Stimulated activated effector memory CD8-positive, alpha-beta T cell treated with anti-CD3 and anti-CD28 coated beads, Interleukin-12 subunit alpha, Interleukin-12 subunit beta, amount 100 ng/mL, for 72 hours (primary cell): ENCODE results near the gene CTSW.

Source experiments
- ATAC-seq: fragments of 150-1000 bp; cut with Tn5 transposase; 2 replicates; pipeline ENCODE4 v1.10.0; 2021
- DNase-seq, 2 donors: peaks; one replicate each; pipeline ENCODE4 v3.0.0; 2021 to 2022; ENCODE audit warnings: low spot score in 2 of 2
- H3K27ac Mint-ChIP-seq: one replicate; pipeline ENCODE4 v1.8.0; 2022; ENCODE audit warnings: mild to moderate bottlenecking, mixed read lengths
- H3K36me3 Mint-ChIP-seq: one replicate; pipeline ENCODE4 v1.8.0; 2022; ENCODE audit warnings: mild to moderate bottlenecking, mixed read lengths
- H3K4me1 Mint-ChIP-seq: one replicate; pipeline ENCODE4 v1.8.0; 2022; ENCODE audit warnings: mixed read lengths
- H3K4me3 Mint-ChIP-seq: one replicate; pipeline ENCODE4 v1.8.0; 2022; ENCODE audit warnings: mild to moderate bottlenecking, mixed read lengths
- H3K9me3 Mint-ChIP-seq: one replicate; pipeline ENCODE4 v1.8.0; 2022; ENCODE audit warnings: mixed read lengths

The CTSW gene

GRCh38 chr11:65898656-65899355 is 19.2 kb downstream of the CTSW start:
- Mint-ChIP-seq H3K4me3 (peak overlapping the region; percentile 84), H3K27ac (peak overlapping the region; percentile 92), H3K9me3 (no peaks in the 10 kb centered on the region), H3K36me3 (peaks cover 76% of the 10 kb centered on the region), H3K4me1 (peaks cover 62% of the 10 kb centered on the region)
- DNase-seq (no peak), ATAC-seq (no peak)

DNA sequence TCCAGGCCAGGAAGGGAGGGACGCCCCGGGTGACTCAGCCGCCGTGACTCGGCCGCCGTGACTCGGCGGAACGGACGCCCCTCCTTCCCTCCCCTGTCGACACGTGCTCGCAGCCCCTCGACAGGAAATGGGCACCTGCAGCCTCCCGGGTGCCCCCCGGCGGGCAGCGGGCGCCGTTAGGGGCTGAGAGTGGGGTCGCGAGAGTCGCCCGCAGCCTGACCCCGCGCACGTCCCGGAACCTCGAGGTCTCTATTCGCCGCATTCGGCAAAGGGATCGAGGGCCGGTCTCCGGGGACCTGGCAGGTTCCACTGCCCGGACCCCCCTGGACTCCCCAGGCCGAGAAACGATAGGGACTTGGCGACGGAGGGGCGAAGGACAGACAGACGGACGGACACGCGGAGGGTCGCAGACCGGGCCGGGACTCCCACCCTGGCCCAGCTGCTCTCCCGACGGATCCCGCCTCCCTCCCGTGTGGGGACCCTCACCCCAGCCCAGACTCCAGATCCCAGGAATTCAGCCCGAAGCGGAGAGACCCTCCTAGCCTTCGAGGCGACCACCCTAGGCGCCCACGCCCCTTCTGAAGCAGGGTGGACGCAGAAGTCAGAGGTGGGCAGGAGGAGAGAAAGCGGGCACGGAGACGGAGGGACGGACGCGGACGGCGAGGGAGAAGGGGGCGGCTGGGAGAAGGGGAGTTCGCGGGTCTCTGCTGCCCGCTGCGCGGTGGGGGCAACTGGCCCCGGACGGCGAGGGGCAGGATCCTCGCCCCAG is 19.9 kb downstream of the CTSW start:
- Mint-ChIP-seq H3K4me1 (peaks cover 55% of the 10 kb centered on the region), H3K4me3 (peak overlapping the region; percentile 84), H3K9me3 (no peaks in the 10 kb centered on the region), H3K27ac (peak overlapping the region; percentile 92), H3K36me3 (peaks cover 68% of the 10 kb centered on the region)
- ATAC-seq (peak; percentile 50), DNase-seq (peak; percentile 66 to 85)

- peak; percentile 83 for ATAC-seq
- no peaks in the 10 kb centered on the region for H3K9me3 Mint-ChIP-seq
- H3K4me3 Mint-ChIP-seq: peak within 1 kb of the TSS; percentile 84
- H3K36me3 Mint-ChIP-seq: peaks cover 61% of the 10 kb centered on the region
- peak within 1 kb of the TSS; percentile 92 for H3K27ac Mint-ChIP-seq
- H3K4me1 Mint-ChIP-seq: peaks cover 49% of the 10 kb centered on the region
- peak; percentile 86 to 97 for DNase-seq
These were observed 20.7 kb downstream of the CTSW start, which contains the start of gene FOSL1 for GRCh38 chr11:65900125-65900898. FOSL1 (minus strand) TSS chr11:65900388; CDS start chr11:65900339, 49 bp downstream.

DNA sequence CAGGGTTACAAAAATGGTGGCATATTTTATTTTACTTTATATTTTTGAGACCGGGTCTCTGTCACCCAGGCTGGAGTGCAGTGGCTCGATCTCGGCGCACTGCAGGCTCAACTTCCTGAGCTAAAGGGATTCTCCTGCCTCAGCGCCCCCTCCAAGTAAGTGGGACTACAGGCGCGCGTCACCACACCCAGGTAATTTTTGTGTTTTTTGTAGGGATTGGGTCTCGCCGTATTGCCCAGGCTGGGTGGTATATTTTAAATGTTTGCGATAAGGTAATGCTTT is 21.2 kb downstream of the CTSW start:
- ATAC-seq (no peak), DNase-seq (no peak)
- Mint-ChIP-seq H3K36me3 (peaks cover 55% of the 10 kb centered on the region), H3K27ac (peak overlapping the region; percentile 92), H3K4me1 (peaks cover 44% of the 10 kb centered on the region), H3K4me3 (peak overlapping the region; percentile 84), H3K9me3 (no peaks in the 10 kb centered on the region)

- ATAC-seq (no peak), DNase-seq (no peak)
- Mint-ChIP-seq H3K9me3 (no peaks in the 10 kb centered on the region), H3K36me3 (peaks cover 33% of the 10 kb centered on the region), H3K4me3 (no peak overlapping the region), H3K4me1 (peaks cover 25% of the 10 kb centered on the region), H3K27ac (peak overlapping the region; percentile 88)
These were observed 23.4 kb downstream of the CTSW start for GRCh38 chr11:65903068-65903481.

- peaks cover 27% of the 10 kb centered on the region for H3K36me3 Mint-ChIP-seq
- no peak overlapping the region for H3K4me3 Mint-ChIP-seq
- DNase-seq (no peak), ATAC-seq (no peak)
- no peaks in the 10 kb centered on the region for H3K9me3 Mint-ChIP-seq
- H3K4me1 Mint-ChIP-seq: peaks cover 21% of the 10 kb centered on the region
- H3K27ac Mint-ChIP-seq: peak overlapping the region; percentile 88
These were observed 24.1 kb downstream of the CTSW start for GRCh38 chr11:65903715-65904114.

DNA sequence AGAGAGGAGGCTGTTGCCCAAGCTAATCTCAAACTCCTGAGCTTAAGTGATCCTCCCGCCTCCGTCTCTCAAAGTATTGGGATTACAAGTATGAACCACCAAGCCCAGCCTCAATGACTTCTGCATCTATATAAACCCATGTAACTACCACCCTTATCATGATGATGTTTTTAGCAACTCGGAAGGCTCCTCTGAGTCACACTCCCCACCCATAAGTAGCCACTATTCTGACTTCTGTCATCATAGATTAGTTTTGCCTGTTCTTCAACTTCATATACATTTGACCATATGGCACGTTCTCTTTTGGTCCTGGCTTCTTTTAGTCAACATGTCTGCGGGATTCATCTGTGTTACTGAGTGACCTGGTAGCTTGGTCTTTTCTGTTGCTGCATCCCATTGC is 27.0 kb downstream of the CTSW start:
- Mint-ChIP-seq H3K9me3 (no peaks in the 10 kb centered on the region), H3K4me3 (no peak overlapping the region), H3K27ac (no peak overlapping the region), H3K36me3 (peaks cover 9% of the 10 kb centered on the region), H3K4me1 (peaks cover 21% of the 10 kb centered on the region)
- ATAC-seq (peak; percentile 55), DNase-seq (no peak)

GRCh38 chr11:65907878-65908277 is 28.2 kb downstream of the CTSW start:
- H3K36me3 Mint-ChIP-seq: no peaks in the 10 kb centered on the region

GRCh38 chr11:65911682-65912568 is 32.3 kb downstream of the CTSW start:
- Mint-ChIP-seq H3K9me3 (no peaks in the 10 kb centered on the region), H3K4me1 (peaks cover 26% of the 10 kb centered on the region), H3K4me3 (no peak overlapping the region), H3K36me3 (peaks cover 4% of the 10 kb centered on the region), H3K27ac (peak overlapping the region; percentile 85)
- DNase-seq (no peak), ATAC-seq (no peak)

More at GRCh38 chr11:65907878-65908277, 28.2 kb downstream of the CTSW start:
- no peak overlapping the region for H3K27ac Mint-ChIP-seq
- peaks cover 8% of the 10 kb centered on the region for H3K4me1 Mint-ChIP-seq
- H3K9me3 Mint-ChIP-seq: no peaks in the 10 kb centered on the region
- ATAC-seq (no peak), DNase-seq (no peak)
- no peak overlapping the region for H3K4me3 Mint-ChIP-seq

GRCh38 chr11:65912845-65913244 is 33.2 kb downstream of the CTSW start:
- H3K27ac Mint-ChIP-seq: no peak overlapping the region
- H3K9me3 Mint-ChIP-seq: no peaks in the 10 kb centered on the region
- DNase-seq: no peak
- ATAC-seq: peak; percentile 60
- peaks cover 8% of the 10 kb centered on the region for H3K36me3 Mint-ChIP-seq
- H3K4me3 Mint-ChIP-seq: no peak overlapping the region
- peaks cover 32% of the 10 kb centered on the region for H3K4me1 Mint-ChIP-seq

DNA sequence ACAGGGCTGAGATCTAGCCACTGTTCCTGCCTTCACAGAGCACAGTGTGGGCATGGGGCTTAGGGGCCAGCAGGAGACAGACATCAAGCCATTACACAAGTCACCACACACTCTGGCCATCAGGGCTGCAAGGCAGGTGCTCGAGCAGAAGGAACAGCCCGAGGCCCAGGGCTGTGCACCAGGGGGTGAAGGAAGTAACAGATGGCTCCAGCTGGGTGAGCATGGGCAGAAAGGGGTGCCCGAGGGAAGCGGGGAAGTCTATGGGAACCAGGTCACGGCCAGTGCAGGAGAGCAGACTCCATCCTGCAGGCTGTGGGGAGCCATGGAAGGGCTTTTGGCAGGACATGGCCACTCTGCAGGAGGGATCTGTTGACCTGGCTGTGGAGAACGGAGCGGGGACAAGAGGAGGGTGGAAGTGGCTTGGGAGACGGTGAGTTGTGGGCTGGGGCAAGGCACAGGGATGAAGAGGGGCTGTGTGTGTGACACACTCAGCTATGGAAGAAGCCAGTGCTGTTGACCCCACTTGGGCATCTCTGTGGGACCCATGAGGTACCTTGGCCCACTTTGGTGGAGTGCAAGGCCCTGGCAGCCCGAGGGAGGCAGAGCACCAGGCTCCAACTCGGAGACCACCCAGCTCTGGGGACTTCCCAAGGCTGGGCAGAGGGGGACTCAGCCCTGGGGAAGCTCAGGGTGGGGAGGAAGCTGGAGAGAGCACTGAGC is 35.6 kb downstream of the CTSW start:
- no peak overlapping the region for H3K4me3 Mint-ChIP-seq
- ATAC-seq (no peak), DNase-seq (no peak)
- H3K27ac Mint-ChIP-seq: no peak overlapping the region
- H3K36me3 Mint-ChIP-seq: peaks cover 19% of the 10 kb centered on the region
- H3K9me3 Mint-ChIP-seq: no peaks in the 10 kb centered on the region
- peaks cover 30% of the 10 kb centered on the region for H3K4me1 Mint-ChIP-seq

- H3K36me3 Mint-ChIP-seq: peaks cover 24% of the 10 kb centered on the region
- H3K4me3 Mint-ChIP-seq: no peak overlapping the region
- no peak for DNase-seq
- H3K9me3 Mint-ChIP-seq: no peaks in the 10 kb centered on the region
- no peak for ATAC-seq
- peaks cover 36% of the 10 kb centered on the region for H3K4me1 Mint-ChIP-seq
- H3K27ac Mint-ChIP-seq: peak overlapping the region; percentile 82
These were observed 36.2 kb downstream of the CTSW start for GRCh38 chr11:65915821-65916251.

- peak overlapping the region; percentile 89 for H3K4me3 Mint-ChIP-seq
- no peak for ATAC-seq
- no peaks in the 10 kb centered on the region for H3K9me3 Mint-ChIP-seq
- DNase-seq: no peak
- H3K4me1 Mint-ChIP-seq: peaks cover 37% of the 10 kb centered on the region
- peaks cover 26% of the 10 kb centered on the region for H3K36me3 Mint-ChIP-seq
- H3K27ac Mint-ChIP-seq: peak overlapping the region; percentile 82
These were observed 36.8 kb downstream of the CTSW start for GRCh38 chr11:65916391-65916790.

- peak overlapping the region; percentile 82 for H3K27ac Mint-ChIP-seq
- peaks cover 39% of the 10 kb centered on the region for H3K4me1 Mint-ChIP-seq
- peaks cover 33% of the 10 kb centered on the region for H3K36me3 Mint-ChIP-seq
- H3K9me3 Mint-ChIP-seq: no peaks in the 10 kb centered on the region
- H3K4me3 Mint-ChIP-seq: peak overlapping the region; percentile 89
- ATAC-seq (no peak), DNase-seq (no peak)
These were observed 37.4 kb downstream of the CTSW start for GRCh38 chr11:65917077-65917433.
